T-helper 2 cell treated with Interferon-gamma antibody and Interleukin-4, amounts not matched to agents 100 ng/mL and 5 ng/mL, for 36 hours (primary cell): Measurements from ENCODE around the gene ZFAND2B. TPM values are rescaled to one million over a fixed set of nuclear protein-coding genes. Genes with fewer than 3 reads are reported as not detected.

ENCODE experiments used
- intact Hi-C: fragments of 100-400 bp; cut with micrococcal nuclease; formaldehyde crosslinking; loops from one replicate; pipeline ENCODE4 v1.15.1; 2023
- total RNA-seq: library from RNA; stranded (reverse); gene quantifications from 2 replicates; pipeline ENCODE4 v1.2.3, GENCODE V29; 2022

The ZFAND2B gene
- total RNA-seq, 1 donor from 2014 or later: 53.0 TPM

DNA sequence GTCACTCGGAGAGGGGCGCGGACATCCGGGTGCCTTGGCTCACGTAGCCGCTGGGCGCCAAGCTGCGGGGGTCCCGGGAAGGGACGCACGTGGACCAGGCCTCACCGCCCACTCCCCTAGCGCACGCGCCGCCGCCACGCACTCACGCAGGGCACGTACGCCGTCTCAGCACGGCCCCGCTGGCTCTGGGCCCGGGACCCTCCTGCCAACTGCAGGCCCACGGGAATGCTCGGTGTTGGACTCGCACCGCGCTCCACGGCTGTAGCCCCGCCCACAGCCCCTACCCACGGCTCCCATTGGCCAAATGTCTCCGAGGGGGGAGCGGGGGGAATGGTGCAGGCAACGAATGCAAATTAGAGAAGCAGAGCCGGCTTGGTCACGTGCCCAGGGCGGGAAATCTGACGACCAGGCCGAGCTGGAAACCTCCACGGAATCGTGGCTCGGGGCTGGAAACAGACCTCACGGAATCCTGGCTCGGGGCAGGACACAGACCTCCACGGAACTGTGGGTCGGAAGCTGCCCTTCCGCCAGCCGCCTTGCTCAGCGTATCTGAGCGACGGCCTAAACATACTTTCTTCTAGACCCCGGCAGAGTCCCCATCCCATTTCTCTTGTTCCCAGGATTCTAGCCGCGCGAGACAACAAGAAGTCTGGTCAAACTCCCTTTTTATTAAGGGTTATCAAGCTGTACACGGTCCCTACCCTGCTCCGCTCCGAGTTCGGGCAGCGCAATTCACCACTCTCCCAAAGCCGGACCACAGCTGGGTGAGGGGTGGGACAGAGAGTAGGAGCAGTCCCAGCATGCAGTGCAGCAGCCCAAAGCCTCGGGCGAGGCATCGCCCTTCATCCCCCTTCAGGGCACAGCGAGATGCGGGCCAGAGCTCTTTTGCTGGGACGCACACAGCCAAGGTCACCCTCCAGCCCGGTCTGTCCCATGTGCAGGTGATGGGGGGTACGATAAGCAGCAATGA is 12.4 kb downstream of the ZFAND2B start, which contains the start of gene ABCB6:
Gene ABCB6 (minus strand): TSS at position 227 of the 970 bp plus-strand sequence. CDS start 285 bp downstream, outside the sequence.
- intact Hi-C loops: loop anchor here (1.0 to 2.0 kb wide), 6 partner anchors 10 to 60 kb away; partner anchors contain the start of genes ANKZF1, ATG9A, CNPPD1 and DNAJB2

GRCh38 chr2:219219784-219220532 is 13.4 kb downstream of the ZFAND2B start:
- intact Hi-C loops: loop anchor here (1.0 to 2.0 kb wide), 4 partner anchors 9 to 59 kb away; partner anchors contain the start of genes ANKZF1, ATG9A, CNPPD1 and NHEJ1

DNA sequence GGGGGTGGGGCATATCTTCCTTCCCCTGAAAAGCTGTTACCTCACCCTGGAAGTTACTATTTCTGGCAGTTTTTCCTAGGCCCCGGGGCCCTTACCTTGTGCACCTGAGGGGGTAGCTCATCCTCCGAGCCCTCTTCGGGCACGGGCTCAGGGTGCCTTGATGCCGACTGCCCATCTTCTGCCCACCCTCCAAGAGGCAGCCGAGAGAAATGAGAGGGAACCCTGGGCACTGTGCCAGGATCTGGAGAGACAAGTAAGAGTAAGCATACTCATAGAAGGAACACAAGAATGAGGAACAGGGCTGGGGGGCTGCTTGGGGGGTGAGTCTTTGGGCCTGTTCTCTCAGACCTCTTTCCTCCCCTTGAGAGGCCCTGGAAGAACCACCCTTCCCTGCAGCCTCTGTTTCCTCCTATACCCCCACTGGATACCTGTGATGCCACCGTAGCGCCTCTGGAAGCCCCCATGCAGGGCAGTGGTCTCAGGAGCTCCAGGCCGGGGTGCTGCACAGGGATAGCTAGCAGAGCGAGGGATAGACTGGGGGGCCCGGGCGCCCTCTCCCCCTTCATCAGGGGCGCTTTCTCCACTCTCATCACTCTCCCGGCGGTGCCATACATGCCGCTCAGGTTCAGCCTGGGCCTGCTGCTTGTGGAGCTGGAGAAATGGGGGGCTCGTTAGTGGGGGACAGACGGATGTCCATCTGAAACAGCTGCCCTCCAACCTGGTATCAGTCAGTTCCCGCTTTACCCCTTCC is 14.2 kb downstream of the ZFAND2B start:
- intact Hi-C loops: no loop called here

GRCh38 chr2:219221957-219222518 is 15.5 kb downstream of the ZFAND2B start:
- intact Hi-C loops: no loop called here

DNA sequence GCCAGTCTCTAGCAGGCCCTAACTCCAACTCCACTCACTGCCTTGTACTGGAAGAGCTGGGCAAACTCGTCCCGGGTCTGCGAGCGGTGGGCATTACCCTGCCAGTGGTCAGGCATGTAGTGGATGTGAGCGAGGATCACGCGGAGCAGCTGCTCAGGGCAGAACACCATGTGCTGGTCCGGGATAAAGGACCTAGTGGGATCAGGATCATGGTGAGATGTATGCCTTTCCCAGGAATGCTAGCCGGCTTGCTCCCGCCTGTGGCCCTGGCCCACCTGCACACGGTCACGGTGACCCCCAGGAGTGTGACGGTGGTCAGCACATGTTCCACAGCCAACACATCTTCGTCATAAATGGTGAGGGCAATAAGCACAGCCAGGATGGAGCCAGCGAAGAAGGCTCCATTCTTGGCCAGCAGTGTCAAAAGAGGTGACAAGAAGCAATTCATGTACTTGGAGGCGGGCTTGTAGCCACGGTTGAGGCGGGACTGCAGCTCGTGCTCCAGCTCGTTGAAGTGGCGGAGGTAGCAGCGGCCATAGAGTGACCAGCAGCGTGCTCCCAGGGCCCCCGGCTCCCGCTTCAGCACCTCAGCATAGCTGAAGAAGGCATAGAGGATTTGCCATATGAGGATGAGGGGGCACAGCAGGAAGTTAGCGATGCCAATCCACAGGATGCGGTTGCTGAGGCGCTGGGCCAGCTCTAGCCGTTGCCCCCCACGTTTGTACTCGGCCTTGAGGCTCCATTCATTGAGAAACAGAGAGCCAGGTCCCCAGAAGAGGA is 17.4 kb downstream of the ZFAND2B start:
- intact Hi-C loops: no loop called here

DNA sequence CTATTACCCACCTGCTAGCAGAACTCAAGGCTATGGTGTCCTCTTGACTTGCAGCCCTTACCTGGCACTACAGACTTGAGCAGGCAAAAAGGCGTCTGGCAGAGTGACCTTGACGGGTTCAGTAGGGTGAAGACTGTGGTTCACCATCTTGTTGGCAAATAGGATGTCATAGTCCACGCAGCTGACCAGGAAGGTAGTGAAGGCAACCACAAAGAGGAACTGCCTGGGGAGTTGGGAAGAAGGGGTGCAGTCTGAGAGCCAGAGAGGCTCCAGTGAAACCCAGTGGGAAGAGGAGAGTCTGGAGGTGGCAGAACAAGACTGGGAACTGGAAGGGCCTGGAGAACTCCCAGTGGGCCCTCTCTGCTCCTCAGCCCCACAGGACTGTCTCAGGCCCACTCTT is 18.8 kb downstream of the ZFAND2B start:
- intact Hi-C loops: no loop called here

GRCh38 chr2:219228041-219228910 is 21.7 kb downstream of the ZFAND2B start:
- intact Hi-C loops: no loop called here

- intact Hi-C loops: loop anchor here (1.0 kb wide), 9 partner anchors 10 to 159 kb away; partner anchors contain the start of genes DNAJB2, GLB1L, NHEJ1 and RETREG2
Observed at GRCh38 chr2:219228911-219229304, 22.3 kb downstream of the ZFAND2B start.

GRCh38 chr2:219229305-219230058 is 22.9 kb downstream of the ZFAND2B start, which contains the start of the genes ANKZF1 and ATG9A:
Gene ANKZF1 (plus strand): TSS chr2:219229806. CDS start chr2:219230258, 452 bp downstream.
Gene ATG9A (minus strand): TSS chr2:219229636. CDS start chr2:219228024, 1,612 bp downstream.
- intact Hi-C loops: loop anchor here (1.0 kb wide), 9 partner anchors 10 to 159 kb away; partner anchors contain the start of genes DNAJB2, GLB1L, NHEJ1 and RETREG2

DNA sequence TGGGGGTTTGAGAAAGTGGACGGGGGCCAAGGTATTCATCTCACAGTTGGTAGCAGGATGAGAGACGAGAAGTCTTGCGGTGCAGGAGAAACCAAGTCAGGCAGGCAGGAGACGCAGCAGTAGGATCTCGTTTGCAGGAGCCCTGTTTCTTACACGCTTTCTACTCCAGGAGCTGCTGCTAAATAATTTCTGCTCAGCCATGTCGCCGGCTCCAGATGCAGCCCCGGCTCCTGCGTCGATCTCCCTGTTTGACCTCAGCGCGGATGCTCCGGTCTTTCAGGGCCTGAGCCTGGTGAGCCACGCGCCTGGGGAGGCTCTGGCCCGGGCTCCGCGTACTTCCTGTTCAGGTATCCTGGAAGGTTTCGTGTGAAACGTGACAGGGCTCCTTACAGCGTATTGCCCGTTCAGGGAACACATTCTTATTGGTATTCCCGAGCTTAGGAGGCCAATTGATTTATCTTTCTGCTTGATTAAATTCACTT is 23.5 kb downstream of the ZFAND2B start:
- intact Hi-C loops: no loop called here

DNA sequence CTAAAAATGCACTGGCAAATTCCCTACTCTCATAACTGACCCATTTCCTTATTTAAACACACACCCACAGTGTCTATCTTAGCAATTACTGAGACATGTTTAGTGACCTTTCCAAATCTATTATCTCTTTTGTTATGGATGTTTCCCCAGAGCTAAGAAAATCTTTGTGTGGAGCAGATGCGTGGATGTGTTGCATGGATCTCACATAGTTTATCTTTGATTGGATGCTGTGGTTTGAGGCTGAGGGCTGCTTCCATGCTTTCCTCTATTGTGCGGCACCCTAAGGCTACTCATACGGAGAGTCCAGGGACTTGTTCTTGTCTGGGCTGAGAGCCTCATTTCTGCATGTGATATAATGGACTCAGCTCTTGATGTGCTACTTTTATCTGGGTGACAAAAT is 27.7 kb downstream of the ZFAND2B start:
- intact Hi-C loops: no loop called here

DNA sequence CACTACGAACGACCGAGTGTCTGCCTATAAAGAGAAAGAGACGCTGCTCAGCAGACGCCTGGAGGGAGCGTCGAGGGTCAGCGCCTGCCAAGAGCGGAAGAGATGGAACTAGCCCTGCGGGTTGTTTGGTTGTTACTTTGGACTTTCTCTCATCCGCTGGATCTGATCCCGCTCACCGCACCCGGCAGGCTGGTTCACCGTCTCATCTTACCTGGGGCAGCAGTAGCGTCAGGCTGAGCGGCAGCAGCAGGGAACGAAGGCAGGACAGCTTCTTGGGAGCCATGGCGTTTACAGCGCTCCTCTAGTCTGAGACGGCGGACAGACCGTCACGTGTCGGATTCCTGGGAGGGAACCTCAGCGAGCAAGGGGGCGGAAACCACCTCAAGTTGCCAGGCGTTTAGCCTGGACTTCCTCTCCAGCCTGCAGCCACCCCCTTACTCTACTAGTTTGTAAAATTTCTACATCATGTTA is 36.7 kb downstream of the ZFAND2B start:
- intact Hi-C loops: no loop called here

- intact Hi-C loops: loop anchor here (1.0 to 5.0 kb wide), 8 partner anchors 9 to 353 kb away; partner anchors contain the start of genes ABCB6, ANKZF1, ATG9A and STK11IP
Observed at GRCh38 chr2:219244789-219245147, 38.2 kb downstream of the ZFAND2B start.

GRCh38 chr2:219245148-219245898 is 38.7 kb downstream of the ZFAND2B start, which contains the start of the genes GLB1L and STK16:
Gene GLB1L (minus strand): TSS chr2:219245444. CDS start chr2:219243573, 1,871 bp downstream.
Gene STK16 (plus strand): TSS chr2:219245479. CDS start chr2:219246000, 521 bp downstream.
- intact Hi-C loops: loop anchor here (1.0 to 5.0 kb wide), 8 partner anchors 8 to 352 kb away; partner anchors contain the start of genes ABCB6, ANKZF1, ATG9A and STK11IP

- intact Hi-C loops: loop anchor here (1.0 to 5.0 kb wide), 8 partner anchors 7 to 351 kb away; partner anchors contain the start of genes ABCB6, ANKZF1, ATG9A and STK11IP
Observed at GRCh38 chr2:219245899-219246230, 39.3 kb downstream of the ZFAND2B start.

DNA sequence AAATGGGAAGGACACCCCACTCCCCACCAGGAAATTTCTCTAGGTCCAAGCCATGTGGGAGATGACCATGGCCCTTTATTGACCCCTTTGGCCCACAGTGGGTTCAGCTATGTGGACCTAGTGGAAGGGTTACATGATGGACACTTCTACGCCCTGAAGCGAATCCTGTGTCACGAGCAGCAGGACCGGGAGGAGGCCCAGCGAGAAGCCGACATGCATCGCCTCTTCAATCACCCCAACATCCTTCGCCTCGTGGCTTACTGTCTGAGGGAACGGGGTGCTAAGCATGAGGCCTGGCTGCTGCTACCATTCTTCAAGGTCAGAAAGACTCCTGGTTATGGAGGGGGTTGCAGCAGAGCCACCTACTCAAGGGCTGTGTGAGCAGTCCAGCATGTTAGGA is 40.0 kb downstream of the ZFAND2B start:
- intact Hi-C loops: loop anchor here (5.0 kb wide), 1 partner anchor 349 kb away; no protein-coding TSS in a partner anchor
